ENCODE data around the gene KIAA1671.

DNA sequence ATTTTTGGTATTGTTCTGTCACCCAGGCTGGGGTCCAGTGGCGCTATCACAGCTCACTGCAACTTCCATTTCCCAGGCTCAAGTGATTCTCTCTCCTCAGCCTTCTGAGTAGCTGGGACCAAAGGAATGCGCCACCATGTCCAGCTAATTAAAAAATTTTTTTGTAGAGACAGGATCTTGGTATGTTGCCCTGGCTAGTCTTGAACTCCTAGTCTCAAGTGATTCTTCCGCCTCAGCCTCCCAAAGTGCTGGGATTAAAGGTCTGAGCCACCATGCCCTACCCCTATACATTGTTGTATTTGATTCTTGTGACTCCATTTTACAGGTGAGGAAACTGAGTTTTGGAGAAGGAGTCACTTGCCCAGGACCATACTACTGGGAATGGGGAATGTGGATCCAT is 11.9 kb downstream of the KIAA1671 start:
- TF ChIP-seq, protein P1, sequence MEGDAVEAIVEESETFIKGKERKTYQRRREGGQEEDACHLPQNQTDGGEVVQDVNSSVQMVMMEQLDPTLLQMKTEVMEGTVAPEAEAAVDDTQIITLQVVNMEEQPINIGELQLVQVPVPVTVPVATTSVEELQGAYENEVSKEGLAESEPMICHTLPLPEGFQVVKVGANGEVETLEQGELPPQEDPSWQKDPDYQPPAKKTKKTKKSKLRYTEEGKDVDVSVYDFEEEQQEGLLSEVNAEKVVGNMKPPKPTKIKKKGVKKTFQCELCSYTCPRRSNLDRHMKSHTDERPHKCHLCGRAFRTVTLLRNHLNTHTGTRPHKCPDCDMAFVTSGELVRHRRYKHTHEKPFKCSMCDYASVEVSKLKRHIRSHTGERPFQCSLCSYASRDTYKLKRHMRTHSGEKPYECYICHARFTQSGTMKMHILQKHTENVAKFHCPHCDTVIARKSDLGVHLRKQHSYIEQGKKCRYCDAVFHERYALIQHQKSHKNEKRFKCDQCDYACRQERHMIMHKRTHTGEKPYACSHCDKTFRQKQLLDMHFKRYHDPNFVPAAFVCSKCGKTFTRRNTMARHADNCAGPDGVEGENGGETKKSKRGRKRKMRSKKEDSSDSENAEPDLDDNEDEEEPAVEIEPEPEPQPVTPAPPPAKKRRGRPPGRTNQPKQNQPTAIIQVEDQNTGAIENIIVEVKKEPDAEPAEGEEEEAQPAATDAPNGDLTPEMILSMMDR (IDR thresholded peaks at IDR 0.05), result no peak
- TF ChIP-seq EZH2 (IDR thresholded peaks at IDR 0.05), result no peak
- TF ChIP-seq EZH2phosphoT487 (IDR thresholded peaks at IDR 0.05), result no peak
